Smooth muscle cell (in vitro differentiated cells): Measurements from ENCODE around the gene LRP1B. TPM values are rescaled to one million over a fixed set of nuclear protein-coding genes. Genes with fewer than 3 reads are reported as not detected.
A peak's percentile ranks its signal among the peaks of the same experiment; 100 is the strongest.

Experiments used
- DNase-seq: peaks from one replicate; lab custom pipeline; 2025; ENCODE audit not compliant: unreplicated experiment; lab: John Stamatoyannopoulos, UW
- H2AFZ ChIP-seq: fragments of 200-600 bp; sonication (generic); 2 replicates; pipeline ENCODE4 v1.6.0; 2016; ENCODE audit warnings: antibody characterized with exemption, low read depth, mild to moderate bottlenecking
- H3F3A ChIP-seq: fragments of 200-600 bp; sonication (generic); 2 replicates; pipeline ENCODE4 v1.6.0; 2017; ENCODE audit warnings: antibody characterized with exemption, low read depth
- H3K27ac ChIP-seq: fragments of 200-600 bp; sonication (generic); 2 replicates; pipeline ENCODE4 v1.5.1; 2016; ENCODE audit warnings: low read depth, mild to moderate bottlenecking
- H3K27me3 ChIP-seq: fragments of 200-600 bp; sonication (generic); 2 replicates; pipeline ENCODE4 v1.6.1; 2016; ENCODE audit warnings: low read depth, mild to moderate bottlenecking
- H3K36me3 ChIP-seq: fragments of 200-600 bp; sonication (generic); 2 replicates; pipeline ENCODE4 v1.5.1; 2016; ENCODE audit warnings: low read depth
- H3K4me1 ChIP-seq: fragments of 200-600 bp; sonication (generic); 2 replicates; pipeline ENCODE4 v1.5.1; 2016; ENCODE audit warnings: low read depth
- H3K4me2 ChIP-seq: fragments of 200-600 bp; sonication (generic); 2 replicates; pipeline ENCODE4 v1.6.0; 2016; ENCODE audit warnings: mild to moderate bottlenecking
- H3K4me3 ChIP-seq: fragments of 200-600 bp; sonication (generic); 2 replicates; pipeline ENCODE4 v1.5.1; 2016; ENCODE audit warnings: mild to moderate bottlenecking
- H3K79me2 ChIP-seq: fragments of 200-600 bp; sonication (generic); 2 replicates; pipeline ENCODE4 v1.6.0; 2016; ENCODE audit warnings: low read depth, mild to moderate bottlenecking
- H3K9ac ChIP-seq: fragments of 200-600 bp; sonication (generic); 2 replicates; pipeline ENCODE4 v1.6.0; 2016; ENCODE audit warnings: low read depth
- H3K9me3 ChIP-seq: fragments of 200-600 bp; sonication (generic); replicated peaks from 2 replicates; pipeline ENCODE4 v1.5.1; 2016; ENCODE audit warnings: low read depth
- H4K20me1 ChIP-seq: fragments of 200-600 bp; sonication (generic); 2 replicates; pipeline ENCODE4 v1.6.0; 2016; ENCODE audit warnings: low read depth
- CTCF ChIP-seq: fragments of 200-600 bp; sonication (generic); IDR thresholded peaks from 2 replicates; pipeline ENCODE4 v1.5.1; 2017; ENCODE audit warnings: borderline replicate concordance, mild to moderate bottlenecking, antibody characterized with exemption; ENCODE audit not compliant: insufficient read depth, poor library complexity, severe bottlenecking
- WGBS: methylation state at CpG from one replicate; pipeline ENCODE4 v1.1.7; 2016; ENCODE audit warnings: low lambda C conversion rate; 5-methylcytosine and 5-hydroxymethylcytosine counted together
- polyA plus RNA-seq: library from polyadenylated mRNA; unstranded; fragments of >200 nt; fragmentation: Nextera tagmentation; extraction: Ambion mirVana; gene quantifications from 2 replicates; pipeline ENCODE4 v1.2.1, GENCODE V29; 2016
- total RNA-seq: library from RNA; depleted of rRNA; stranded (reverse); fragments of >200 nt; gene quantifications from 2 replicates; pipeline ENCODE4 v1.2.3, GENCODE V29; 2014

Gene LRP1B
- total and polyA plus RNA-seq, 2 experiments from 2014 or later: 0.08 to 2.9 TPM

GRCh38 chr2:140577453-140577852 is 1553.4 kb downstream of the LRP1B start:
- Histone ChIP-seq H3K4me3 (no peak overlapping the region), H3K27ac (no peak overlapping the region), H3K79me2 (no peaks in the 10 kb centered on the region), H3K4me2 (no peak overlapping the region), H3K4me1 (no peaks in the 10 kb centered on the region), H3K27me3 (no peaks in the 10 kb centered on the region), H2AFZ (no peak overlapping the region), H3K36me3 (no peaks in the 10 kb centered on the region), H4K20me1 (no peaks in the 10 kb centered on the region), H3F3A (no peaks in the 10 kb centered on the region), H3K9ac (no peak overlapping the region), H3K9me3 (no peaks in the 10 kb centered on the region)
- WGBS: 92% methylated on average over 2 of the region's 2 CpGs
- TF ChIP-seq CTCF: no peak
- no peak for DNase-seq

GRCh38 chr2:140567734-140568133 is 1563.1 kb downstream of the LRP1B start:
- Histone ChIP-seq H3K27me3 (no peaks in the 10 kb centered on the region), H3K4me3 (no peak overlapping the region), H3K4me1 (no peaks in the 10 kb centered on the region), H3K4me2 (no peak overlapping the region), H3K79me2 (no peaks in the 10 kb centered on the region), H3K36me3 (no peaks in the 10 kb centered on the region), H3K9ac (no peak overlapping the region), H3K27ac (peak overlapping the region; percentile 30), H2AFZ (no peak overlapping the region), H3F3A (no peaks in the 10 kb centered on the region), H3K9me3 (peaks cover 6% of the 10 kb centered on the region), H4K20me1 (no peaks in the 10 kb centered on the region)
- no peak for DNase-seq
- no peak for TF ChIP-seq CTCF
- WGBS: 61% methylated on average over 2 of the region's 2 CpGs

- H3K4me1 ChIP-seq: no peaks in the 10 kb centered on the region
- H2AFZ ChIP-seq: no peak overlapping the region
- H3K4me3 ChIP-seq: no peak overlapping the region
- no peak overlapping the region for H3K4me2 ChIP-seq
- no peaks in the 10 kb centered on the region for H4K20me1 ChIP-seq
- no peak for TF ChIP-seq CTCF
- 65% methylated on average over 3 of the region's 3 CpGs for WGBS
- no peaks in the 10 kb centered on the region for H3F3A ChIP-seq
- no peaks in the 10 kb centered on the region for H3K27me3 ChIP-seq
- H3K27ac ChIP-seq: no peak overlapping the region
- H3K79me2 ChIP-seq: no peaks in the 10 kb centered on the region
- DNase-seq: no peak
- no peaks in the 10 kb centered on the region for H3K36me3 ChIP-seq
- H3K9ac ChIP-seq: no peak overlapping the region
- peaks cover 6% of the 10 kb centered on the region for H3K9me3 ChIP-seq
These were observed 1565.1 kb downstream of the LRP1B start for GRCh38 chr2:140565756-140566155.

- H4K20me1 ChIP-seq: no peaks in the 10 kb centered on the region
- no peaks in the 10 kb centered on the region for H3F3A ChIP-seq
- no peak overlapping the region for H2AFZ ChIP-seq
- no peaks in the 10 kb centered on the region for H3K27me3 ChIP-seq
- WGBS: 100% methylated on average over 2 of the region's 2 CpGs
- no peak overlapping the region for H3K4me2 ChIP-seq
- no peaks in the 10 kb centered on the region for H3K9me3 ChIP-seq
- no peak overlapping the region for H3K4me3 ChIP-seq
- no peak overlapping the region for H3K27ac ChIP-seq
- no peaks in the 10 kb centered on the region for H3K79me2 ChIP-seq
- DNase-seq: no peak
- no peak for TF ChIP-seq CTCF
- no peaks in the 10 kb centered on the region for H3K4me1 ChIP-seq
- no peaks in the 10 kb centered on the region for H3K36me3 ChIP-seq
- H3K9ac ChIP-seq: no peak overlapping the region
These were observed 1575.1 kb downstream of the LRP1B start for GRCh38 chr2:140555701-140556100.
